SKM-1 (cell line): ENCODE results near the gene PITPNM3.
"Not testable (repeated sequence)": the region's sequence is repeated elsewhere in the genome, so short reads cannot be mapped to it uniquely, and the experiment has no call there.

Experiments used
- DNase-seq: peaks from one replicate; lab custom pipeline; 2025; ENCODE audit not compliant: unreplicated experiment; lab: John Stamatoyannopoulos, UW

PITPNM3 gene

DNA sequence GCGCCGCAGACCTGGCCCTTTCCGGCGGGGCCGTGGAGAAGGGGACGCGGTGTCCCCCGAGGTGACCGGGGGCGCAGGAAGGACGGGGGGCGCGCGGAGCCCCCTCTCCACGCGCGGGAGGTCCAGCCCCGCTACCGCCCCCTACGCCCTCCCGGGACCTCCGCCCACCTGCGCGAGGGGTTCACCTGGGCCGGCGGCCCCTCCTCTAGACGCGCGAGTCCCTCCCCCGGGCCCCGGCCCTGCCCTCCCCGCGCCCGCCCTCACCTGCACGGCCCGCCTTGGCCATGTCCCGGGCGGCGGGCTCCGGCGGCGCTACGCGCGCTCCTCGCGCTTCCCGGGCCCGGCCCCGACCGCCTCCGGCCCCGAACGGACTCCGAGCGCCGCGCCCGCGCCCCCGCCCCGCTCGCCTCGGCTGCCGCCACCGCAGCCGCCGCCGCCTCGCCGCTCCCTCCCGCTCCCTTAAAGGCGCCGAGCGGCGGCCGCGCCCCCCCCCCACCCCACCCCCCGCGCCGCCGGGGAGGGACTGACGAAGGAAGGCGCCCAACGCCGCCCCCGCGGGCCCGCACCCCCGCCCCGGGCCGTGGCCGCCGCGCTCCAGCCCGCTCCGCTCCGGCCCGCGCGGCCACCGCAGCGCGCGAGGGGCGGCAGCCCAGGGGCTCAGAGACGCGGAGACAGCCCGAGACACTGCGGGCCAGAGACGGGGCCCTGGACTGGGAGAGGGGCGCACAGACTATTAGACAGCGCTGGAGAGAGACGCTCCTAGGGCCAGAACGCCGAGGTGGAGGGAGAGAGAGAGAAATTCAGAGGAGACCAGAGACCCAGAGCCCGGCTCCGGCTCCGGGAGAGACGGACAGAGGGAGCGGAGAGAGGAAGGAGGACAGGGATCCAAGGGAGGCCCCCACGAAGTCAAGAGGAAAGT, at the start of gene PITPNM3:
Gene PITPNM3, minus strand, starts transcription at position 435 of the 919 bp plus-strand sequence. Its CDS starts 149 bp downstream, at position 286.
- no peak for DNase-seq

DNA sequence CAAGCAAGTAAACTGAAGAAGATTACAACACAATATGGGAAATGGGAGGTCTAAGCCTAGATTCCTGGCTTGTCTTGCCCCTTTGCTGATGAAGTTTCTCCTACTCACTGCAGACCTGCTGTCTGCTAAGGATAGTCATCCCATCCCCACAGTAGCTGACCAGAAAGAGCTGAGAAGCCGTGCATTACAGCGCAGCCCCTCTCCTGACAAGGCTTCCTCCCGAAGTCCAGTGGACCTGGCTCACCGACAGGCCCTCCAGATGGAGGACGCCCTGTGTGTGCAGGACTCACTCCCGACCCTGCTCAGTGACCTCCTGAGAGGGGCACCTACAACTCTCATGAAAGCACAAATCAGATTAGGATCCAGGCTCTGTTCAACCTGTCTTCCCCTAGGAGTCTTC, 48.8 kb upstream of the PITPNM3 start:
- no peak for DNase-seq

DNA sequence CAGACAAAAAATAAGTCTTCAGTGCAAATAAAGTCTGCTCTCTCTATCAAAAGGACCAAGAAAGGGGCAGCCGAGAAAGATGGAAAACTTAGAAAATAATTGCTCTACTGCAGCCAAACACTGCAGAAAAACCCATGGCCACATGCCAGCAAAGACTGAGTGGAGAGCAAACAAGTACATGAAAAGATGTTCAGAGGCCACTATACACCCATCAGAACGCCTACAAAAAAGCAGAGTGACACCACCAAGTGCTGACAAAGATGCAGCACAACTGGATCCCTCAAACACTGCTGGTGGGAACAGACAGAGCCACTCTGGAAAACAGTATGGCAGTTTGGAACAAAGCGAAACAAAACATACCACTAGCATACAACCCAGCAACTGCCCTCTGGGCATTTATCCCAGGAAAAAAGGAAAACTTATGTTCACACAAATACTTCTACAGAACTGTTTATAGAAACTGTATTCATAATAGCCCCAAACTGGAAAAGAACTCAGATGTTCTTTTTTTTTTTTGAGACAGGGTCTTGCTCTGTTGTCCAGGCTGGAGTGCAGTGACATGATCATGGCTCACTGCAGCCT, 47.5 kb upstream of the PITPNM3 start:
- no peak for DNase-seq

DNA sequence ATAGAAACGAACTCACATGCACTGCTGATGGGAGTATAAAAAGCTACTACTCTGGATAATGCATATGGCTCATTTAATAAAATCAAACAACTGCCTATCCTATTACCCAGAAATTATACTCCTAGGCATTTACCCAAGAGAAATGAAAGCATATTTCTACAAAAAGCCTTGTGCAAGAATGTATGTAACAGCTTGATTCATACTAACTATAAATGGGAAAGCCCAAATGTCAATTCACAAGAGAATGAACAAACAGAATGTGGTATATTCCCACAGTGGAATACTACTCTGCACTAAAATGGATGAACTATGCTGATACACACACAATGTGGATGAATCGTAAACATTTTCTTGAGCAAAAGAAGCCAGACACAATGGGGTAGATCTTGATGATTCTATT, 45.8 kb upstream of the PITPNM3 start:
- no peak for DNase-seq

DNA sequence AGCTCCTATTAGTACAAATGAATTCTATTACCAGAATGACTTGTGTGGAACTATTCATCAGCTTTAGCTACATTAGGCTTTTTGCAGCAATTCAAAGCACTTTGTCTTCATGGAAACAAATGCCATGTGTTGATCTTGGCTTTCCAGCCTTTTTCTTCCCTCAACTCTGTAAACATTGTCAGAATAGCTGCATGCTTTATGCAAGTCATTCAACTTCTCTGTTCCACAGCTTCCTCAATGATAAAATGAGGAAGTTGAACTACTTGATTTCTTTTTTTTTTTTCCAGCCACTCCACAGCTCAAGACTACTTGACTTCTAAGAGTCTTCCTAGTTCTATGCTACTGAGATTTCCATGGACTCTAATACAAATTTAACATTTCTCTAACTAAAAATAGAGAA, 43.0 kb upstream of the PITPNM3 start:
- peak; percentile 30 for DNase-seq

DNA sequence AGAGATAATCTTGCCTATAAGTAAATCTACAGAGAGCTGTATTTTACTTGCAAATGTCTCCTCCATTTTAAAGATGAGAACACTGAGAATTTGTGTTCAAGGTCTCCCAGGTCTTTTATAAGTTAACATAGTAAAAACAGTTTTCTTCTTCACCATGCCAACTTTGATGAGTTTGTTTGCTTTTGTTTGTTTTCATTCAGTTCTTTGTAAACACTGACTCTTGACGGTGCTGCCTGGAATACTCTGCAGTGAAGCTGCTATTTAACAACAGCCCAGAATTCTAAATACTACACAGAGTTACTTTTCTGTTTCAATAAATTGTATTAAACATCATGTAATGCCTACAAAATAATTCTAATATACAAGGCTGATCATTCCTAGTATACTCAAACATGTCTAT, 41.4 kb upstream of the PITPNM3 start:
- no peak for DNase-seq

DNA sequence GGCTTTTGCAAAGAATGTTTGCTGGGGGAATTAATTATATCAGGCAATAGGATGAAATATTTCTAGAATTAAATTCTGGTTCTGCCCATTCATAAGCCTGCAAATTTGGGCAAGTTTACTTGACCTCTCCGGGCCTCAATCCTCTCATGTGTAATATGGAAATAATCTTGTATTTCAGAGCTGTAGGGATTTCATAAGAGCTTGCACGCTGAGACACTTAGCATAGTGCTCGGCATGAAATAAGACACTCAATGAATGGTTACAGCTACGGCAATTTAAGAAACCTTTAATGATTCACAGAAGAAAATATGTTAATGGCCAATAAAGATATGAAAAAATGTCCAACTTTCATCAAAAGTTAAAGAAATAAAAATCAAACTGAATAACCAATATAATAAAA, 40.6 kb upstream of the PITPNM3 start:
- no peak for DNase-seq

DNA sequence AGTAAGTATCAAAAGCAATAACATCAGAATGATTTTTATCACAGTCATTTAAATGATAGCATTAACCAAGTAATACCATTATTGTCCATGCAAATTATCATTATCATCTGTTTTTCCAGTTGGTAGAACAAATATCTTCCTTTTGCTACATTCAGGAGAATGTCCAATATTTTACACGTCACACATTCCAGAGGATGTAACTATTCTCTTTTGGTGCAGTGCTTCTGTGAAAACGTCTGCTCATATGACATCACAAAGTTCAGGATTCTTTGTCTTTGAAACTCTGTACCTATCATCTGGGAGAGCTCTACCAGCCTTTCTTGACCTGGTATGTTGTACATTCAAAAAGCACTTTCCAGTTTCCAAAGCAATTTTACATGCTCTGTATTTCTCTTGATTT, 40.2 kb upstream of the PITPNM3 start:
- no peak for DNase-seq

DNA sequence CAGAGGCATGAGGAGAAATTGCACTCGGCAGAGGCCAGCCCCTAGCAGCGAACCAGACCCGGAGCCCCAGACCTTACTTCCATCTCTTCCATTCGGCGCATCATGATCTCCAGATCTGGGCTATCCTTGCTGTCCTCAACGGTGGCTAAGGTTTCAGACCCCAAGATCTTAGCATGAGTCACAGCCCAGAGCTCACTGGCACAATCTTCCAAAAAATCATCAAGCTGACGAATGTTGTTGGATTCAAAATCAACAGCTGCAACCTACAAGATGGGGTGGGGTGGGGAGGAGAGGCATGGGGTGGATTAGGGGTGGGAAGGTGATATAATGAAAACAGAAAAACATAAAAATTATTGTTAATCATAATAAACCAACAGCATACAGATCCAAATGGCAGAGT, 39.7 kb upstream of the PITPNM3 start:
- no peak for DNase-seq

DNA sequence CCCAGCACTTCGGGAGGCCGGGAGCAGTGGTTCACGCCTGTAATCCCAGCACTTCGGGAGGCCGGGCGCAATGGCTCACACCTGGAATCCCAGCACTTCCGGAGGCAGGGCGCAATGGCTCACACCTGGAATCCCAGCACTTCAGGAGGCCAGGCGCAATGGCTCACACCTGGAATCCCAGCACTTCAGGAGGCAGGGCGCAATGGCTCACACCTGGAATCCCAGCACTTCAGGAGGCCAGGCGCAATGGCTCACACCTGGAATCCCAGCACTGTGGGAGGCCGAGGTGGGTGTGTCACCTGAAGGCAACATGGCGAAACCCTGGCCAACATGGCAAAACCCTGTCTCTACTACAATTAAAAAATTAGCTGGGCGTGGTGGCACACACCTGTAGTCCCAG, 37.0 kb upstream of the PITPNM3 start:
- DNase-seq: not testable (repeated sequence)

DNA sequence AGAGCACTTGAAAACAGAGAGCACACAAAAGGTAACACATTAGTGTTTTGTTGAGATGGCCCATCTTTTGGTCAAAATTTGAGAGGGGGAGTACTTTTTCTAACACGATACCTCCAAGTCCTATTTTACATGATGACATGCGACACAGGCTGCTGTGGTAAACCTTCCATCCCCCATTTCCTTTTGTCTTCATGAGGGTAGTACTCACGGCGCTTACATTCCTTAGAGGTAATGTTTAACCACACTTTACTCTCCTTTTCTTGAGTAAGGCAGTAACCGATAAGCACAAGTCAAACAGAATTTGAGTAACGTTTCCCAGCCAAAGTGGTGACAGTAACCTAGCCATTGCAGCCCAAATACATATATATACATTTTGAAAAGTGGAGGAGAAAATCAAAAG, 35.8 kb upstream of the PITPNM3 start:
- DNase-seq: no peak

DNA sequence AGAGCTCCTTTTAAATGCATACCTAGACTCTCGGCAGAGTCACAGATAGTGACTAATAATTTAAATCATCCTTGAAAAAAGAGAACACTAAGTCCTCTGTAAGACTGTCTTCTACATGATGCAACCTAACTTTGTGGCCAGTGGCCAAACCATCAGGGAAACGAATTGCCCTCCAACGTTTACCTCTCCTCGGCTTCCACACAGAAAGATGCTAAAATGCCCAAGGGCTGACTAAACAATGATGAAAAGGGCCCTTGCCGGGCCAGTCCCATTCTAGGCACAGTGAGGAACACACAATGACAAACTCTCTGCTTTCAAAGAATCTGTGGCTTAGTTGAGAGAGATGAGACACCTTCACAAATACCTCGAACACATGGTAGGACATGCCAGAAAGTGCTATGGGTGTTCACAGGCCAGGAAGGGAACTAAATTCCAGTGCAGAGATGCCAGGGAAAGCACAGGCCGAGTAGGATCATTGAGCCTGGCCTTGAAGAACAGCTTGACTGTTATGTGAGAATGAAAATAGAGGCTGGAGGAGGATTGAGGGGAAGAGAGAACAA, 35.3 kb upstream of the PITPNM3 start:
- DNase-seq: no peak

DNA sequence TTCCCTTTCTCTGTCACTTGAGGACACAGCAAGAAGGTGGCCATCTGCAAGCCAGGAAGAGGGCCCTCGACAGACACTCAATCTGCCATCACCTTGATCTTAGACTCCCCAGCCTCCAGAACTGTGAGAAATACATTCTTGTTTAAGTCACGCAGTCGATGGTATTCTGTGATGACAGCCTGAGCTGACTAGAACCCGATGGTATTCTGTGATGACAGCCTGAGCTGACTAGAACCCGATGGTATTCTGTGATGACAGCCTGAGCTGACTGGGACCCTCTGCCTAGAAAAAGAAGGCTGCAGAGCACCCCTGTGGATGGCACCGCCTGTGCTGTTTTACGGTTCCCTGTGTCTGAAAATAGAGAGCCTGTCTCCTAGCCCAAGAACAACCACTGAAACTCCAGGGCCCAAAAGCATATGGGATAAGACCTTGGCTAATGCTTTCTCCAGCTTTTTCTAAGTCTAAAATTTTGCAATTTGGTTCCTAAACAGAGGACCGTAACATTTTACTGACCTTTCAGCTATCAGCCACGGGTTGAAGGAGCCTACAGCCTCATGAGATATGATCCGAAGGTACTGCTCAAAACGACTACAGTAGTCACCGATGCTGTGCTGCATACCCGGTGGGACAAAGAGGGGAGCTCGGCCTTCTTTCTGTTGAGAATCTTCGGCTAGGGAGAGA, 33.1 kb upstream of the PITPNM3 start:
- DNase-seq: no peak

DNA sequence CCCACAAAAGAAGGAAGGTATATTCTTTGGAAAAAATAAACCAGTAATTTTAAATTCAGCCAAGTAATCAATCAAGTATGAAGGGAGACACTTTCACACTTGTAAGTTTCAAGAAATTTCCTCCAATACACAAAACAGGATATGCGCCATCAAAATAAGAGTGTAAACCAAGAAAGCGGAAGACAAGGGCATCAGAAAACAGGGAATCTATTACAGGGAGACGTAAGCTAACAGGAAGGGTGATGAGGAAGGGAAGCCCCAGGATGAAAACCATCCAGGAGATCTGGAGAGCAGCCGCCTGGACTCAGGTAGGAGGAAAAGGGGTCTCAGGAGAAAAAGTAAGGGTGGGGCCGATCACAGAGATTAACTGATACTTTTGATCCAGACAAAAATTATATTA, 31.8 kb upstream of the PITPNM3 start:
- no peak for DNase-seq

DNA sequence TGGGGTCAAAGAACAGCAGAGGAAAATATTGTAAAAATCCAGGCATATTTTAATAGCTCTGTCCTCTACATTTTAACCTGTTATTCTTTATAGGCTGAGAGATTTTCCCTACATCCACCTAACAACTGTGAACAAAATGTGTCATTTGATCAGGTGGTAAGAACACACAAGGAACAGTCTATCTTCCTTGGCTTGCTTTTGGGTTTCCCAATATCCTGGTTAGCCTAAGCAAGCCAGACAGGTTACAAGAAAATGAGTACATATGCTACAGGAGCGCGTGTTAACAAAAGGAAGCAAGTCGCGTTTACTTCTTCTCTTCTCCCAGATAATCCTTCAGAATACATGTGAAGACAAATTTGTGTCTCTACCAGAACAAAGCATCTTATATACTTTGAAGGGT, 31.0 kb upstream of the PITPNM3 start:
- DNase-seq: no peak

DNA sequence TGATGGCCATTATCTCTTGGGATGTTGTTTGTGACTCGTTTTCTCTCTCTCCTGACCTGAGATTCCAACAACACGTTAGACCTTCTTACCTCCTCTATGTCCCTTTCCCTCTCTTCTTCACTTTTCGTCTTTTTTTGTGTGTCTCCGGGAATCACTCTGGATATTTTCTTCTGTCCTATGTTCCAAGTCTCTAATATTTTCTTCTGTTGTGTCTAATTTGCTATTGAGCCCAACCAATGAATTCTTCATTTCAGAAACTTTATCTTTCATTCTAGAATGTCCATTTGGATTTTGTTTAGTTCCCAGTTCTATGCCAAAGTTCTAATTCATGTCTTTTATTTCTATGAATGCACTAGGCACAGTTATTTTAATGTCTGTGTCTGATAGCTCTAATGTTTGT, 27.1 kb upstream of the PITPNM3 start:
- DNase-seq: no peak

DNA sequence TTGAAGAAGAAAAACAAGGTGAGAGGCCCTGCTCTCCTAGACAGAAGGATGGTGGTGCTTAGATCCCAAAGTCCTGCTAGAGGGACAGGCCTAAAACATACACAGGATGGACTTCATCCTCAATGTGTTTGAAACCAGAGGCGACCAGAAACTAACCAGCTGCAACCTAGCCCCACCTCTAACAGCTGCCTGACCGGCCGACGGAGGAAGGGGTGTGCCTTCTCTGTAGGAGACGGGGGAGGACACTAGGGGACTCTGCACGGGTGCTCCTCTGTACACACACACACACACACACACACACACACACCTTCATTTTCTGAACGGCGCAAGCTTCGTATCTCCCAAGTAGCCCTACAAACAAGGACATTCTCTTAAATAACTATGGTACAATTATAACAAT, 24.3 kb upstream of the PITPNM3 start:
- DNase-seq: no peak

DNA sequence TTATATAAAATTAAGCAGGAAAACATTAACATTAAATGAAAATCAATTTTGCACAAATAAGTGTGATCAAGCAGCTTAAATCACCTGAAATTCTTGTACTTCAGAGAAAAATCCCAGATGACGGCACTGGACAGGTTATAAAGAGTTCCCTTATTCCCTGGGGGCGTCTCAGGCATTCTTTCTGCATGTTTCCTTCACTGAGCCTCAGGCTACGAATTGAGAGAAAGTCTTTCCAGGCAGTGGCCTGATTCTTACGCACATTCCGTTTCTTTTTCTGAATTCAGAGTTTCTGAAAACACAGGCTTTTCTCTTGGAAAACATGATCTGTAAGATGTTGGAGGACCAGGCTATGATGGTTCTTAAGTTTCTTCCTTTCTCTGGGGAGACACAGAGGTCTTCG, 22.1 kb upstream of the PITPNM3 start:
- no peak for DNase-seq

DNA sequence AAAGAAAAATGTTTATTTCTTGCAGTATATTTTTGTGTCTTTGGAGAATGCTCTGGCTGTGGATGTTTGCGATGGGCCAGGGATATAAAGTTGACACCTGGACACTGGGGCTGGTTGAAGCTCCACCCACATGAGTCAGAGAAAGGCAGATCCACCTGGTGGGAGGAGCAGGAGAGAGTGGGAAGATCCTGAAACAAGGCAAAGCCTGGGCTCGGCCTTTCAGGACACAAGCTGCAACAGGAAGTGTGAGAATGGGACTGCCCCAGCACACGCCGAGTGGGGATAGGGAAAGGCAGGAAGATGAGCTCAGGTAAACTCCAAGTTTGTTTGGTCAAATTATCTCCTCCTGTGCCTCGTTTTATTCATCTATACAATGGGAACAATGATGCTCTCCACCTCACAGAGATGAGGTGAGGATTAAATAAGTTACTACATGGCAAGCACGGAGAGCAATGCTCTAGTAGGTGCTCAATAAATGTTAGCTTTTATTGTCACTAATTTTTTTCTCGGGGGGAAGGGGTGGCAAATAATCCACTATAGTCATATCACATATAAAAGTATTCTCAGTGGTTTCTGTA, 21.4 kb upstream of the PITPNM3 start:
- DNase-seq: no peak

DNA sequence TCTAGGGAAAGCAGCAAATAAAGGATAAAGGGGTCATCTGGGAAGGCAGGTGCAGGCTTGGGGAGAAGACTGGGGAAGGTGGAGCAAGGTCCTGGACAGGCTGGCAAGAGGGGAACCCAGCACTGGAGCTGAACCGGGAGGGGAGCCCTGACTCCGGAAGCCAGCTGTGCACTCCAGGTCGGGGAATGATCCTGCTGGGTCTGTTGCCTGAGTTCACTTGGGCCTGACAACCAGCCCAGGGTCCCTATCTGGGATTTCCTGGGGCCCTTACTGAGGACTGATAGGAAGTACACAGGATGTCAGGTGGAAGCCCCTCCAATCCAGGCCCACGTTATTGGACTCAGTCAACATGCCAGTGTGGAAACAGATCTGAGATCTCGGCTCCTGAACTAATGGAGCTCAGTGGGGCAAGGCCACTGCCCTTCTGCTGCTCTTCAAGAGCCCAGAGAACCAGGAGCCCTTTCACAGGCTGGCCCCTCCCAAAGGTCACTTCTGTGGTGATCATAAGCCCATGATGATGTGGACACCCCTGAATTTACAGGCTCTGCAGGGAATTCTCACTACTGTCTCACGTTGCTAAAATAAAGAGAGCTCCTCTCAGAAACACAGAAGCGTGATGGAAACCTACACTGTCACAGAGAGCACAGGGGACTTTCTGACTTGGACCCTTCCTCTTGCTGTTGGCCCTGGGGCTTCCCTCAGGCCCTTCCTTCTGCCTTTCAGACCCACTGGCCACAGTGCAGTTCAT, 19.9 kb upstream of the PITPNM3 start:
- DNase-seq: no peak

DNA sequence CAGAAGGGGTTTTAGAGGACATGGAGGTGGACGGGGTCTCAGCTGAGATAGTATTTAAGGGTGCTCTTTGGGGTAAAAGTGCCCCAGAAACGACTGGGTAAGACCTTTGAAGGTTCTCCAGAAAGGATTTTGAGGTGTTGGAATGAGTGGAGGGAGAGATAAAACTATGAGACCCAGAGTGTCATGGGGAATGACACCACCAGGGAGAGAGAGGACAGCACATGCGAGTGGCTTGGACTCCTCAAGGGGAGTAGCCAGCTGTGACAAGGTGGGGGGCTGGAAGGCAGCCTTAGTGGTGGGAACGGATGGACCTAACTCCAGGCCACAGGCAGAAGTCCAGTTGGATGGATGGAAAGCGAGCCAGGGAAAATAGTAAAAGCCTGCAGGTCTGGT, 19.2 kb upstream of the PITPNM3 start:
- no peak for DNase-seq
